B cell (primary cell): ENCODE measurements around the gene SLC43A2. TPM values are rescaled to one million over a fixed set of nuclear protein-coding genes. Genes with fewer than 3 reads are reported as not detected.

Source experiments
- ATAC-seq: fragments of 200-7000 bp; cut with Tn5 transposase; one replicate; pipeline ENCODE4 v1.10.0; 2021; ENCODE audit warnings: low read depth, mild to moderate bottlenecking, moderate number of reproducible peaks, moderate library complexity
- CTCF ChIA-PET: fragments of 350-600 bp; sonication (Branson Sonifier 250); formaldehyde crosslinking; loops from one replicate; lab custom pipeline; 2021; ENCODE audit warnings: antibody characterized with exemption, inconsistent platforms; lab: Charles Lee
- POLR2A ChIA-PET: fragments of 350-600 bp; sonication (Branson Sonifier 250); formaldehyde crosslinking; loops from one replicate; lab custom pipeline; 2021; ENCODE audit warnings: antibody characterized with exemption; lab: Charles Lee
- DNase-seq: peaks from one replicate; pipeline ENCODE4 v3.0.0; 2013
- H2AFZ ChIP-seq: 2 replicates; pipeline ENCODE4 v1.6.1; 2012; ENCODE audit warnings: mild to moderate bottlenecking, low read depth, low read length; ENCODE audit not compliant: insufficient read depth, poor library complexity, severe bottlenecking
- H3K27ac ChIP-seq, 2 donors: 1 replicate in 1 of 2; 2 replicates in 1 of 2; pipeline ENCODE4 v1.5.1; 2012 to 2013; ENCODE audit warnings: low read length in 2 of 2, mild to moderate bottlenecking in 2 of 2, moderate library complexity in 1 of 2
- H3K27me3 ChIP-seq, 4 experiments: fragments of 200-600 bp in 1 of 4; sonication (generic) in 1 of 4; replicated peaks in 1 of 4; 1 replicate in 2 of 4; 2 replicates in 2 of 4; pipeline versions ENCODE4 v1.6.1 to v1.7.0; 2013 to 2016; ENCODE audit warnings: low read length in 3 of 4, mild to moderate bottlenecking in 2 of 4, mixed read lengths in 1 of 4, moderate library complexity in 1 of 4; ENCODE audit not compliant: insufficient read depth in 4 of 4, control insufficient read depth in 3 of 4; ENCODE audit errors: control extremely low read depth in 1 of 4
- H3K36me3 ChIP-seq, 2 experiments: replicated peaks in 1 of 2; 1 replicate in 1 of 2; 2 replicates in 1 of 2; pipeline versions ENCODE4 v1.6.1 to v1.7.1; 2013; ENCODE audit warnings: low read length in 1 of 2; ENCODE audit not compliant: insufficient read depth in 2 of 2, control insufficient read depth in 1 of 2; ENCODE audit errors: control extremely low read depth in 1 of 2, extremely low read depth in 1 of 2
- H3K4me1 ChIP-seq, 2 donors: fragments of 200-600 bp in 1 of 2; sonication (generic) in 1 of 2; 1 replicate in 1 of 2; 2 replicates in 1 of 2; pipeline versions ENCODE4 v1.5.1 to v1.6.1; 2013 to 2017; ENCODE audit warnings: low read length in 2 of 2; ENCODE audit not compliant: control insufficient read depth in 2 of 2, insufficient read depth in 2 of 2
- H3K4me2 ChIP-seq: replicated peaks from 2 replicates; pipeline ENCODE3; 2012; ENCODE audit warnings: mild to moderate bottlenecking, low read depth, low read length; ENCODE audit not compliant: poor library complexity, severe bottlenecking
- H3K4me3 ChIP-seq, 5 experiments: fragments of 200-600 bp in 1 of 5; sonication (generic) in 1 of 5; 1 replicate in 3 of 5; 2 replicates in 2 of 5; pipeline versions ENCODE4 v1.5.1 to v1.7.0; 2011 to 2016; ENCODE audit warnings: low read length in 4 of 5, mild to moderate bottlenecking in 4 of 5, low read depth in 2 of 5, control low read depth in 1 of 5, moderate library complexity in 1 of 5; ENCODE audit not compliant: insufficient read depth in 1 of 5; ENCODE audit errors: control extremely low read depth in 1 of 5, extremely low read depth in 1 of 5
- H3K79me2 ChIP-seq: fragments of 200-600 bp; sonication (generic); one replicate; pipeline ENCODE4 v1.6.0; 2016; ENCODE audit warnings: low read length; ENCODE audit not compliant: control insufficient read depth, insufficient read depth
- H3K9ac ChIP-seq: fragments of 200-600 bp; sonication (generic); 2 replicates; pipeline ENCODE4 v1.6.1; 2017; ENCODE audit warnings: mild to moderate bottlenecking, low read length, moderate library complexity
- H3K9me3 ChIP-seq, 3 donors: one replicate each; pipeline versions ENCODE4 v1.6.1 to v1.7.1; 2013; ENCODE audit warnings: low read length in 2 of 3; ENCODE audit not compliant: control insufficient read depth in 2 of 3, insufficient read depth in 1 of 3; ENCODE audit errors: control extremely low read depth in 1 of 3
- H4K20me1 ChIP-seq: 2 replicates; pipeline ENCODE4 v1.6.0; 2012; ENCODE audit warnings: mild to moderate bottlenecking, low read length; ENCODE audit not compliant: insufficient read depth, control insufficient read depth, poor library complexity, severe bottlenecking
- H3K27ac Mint-ChIP-seq: one replicate; pipeline ENCODE4 v1.8.0; 2021; ENCODE audit warnings: mixed read lengths
- H3K27me3 Mint-ChIP-seq: one replicate; pipeline ENCODE4 v1.8.0; 2021; ENCODE audit warnings: mixed read lengths
- H3K4me1 Mint-ChIP-seq: one replicate; pipeline ENCODE4 v1.8.0; 2021; ENCODE audit warnings: mixed read lengths
- H3K4me3 Mint-ChIP-seq: one replicate; pipeline ENCODE4 v1.8.0; 2021; ENCODE audit warnings: mixed read lengths
- H3K9me3 Mint-ChIP-seq: one replicate; pipeline ENCODE4 v1.8.0; 2022; ENCODE audit warnings: mixed read lengths; ENCODE audit not compliant: insufficient read depth
- CTCF ChIP-seq: fragments of 200-600 bp; IDR thresholded peaks from one replicate; pipeline ENCODE4 v1.8.0; 2022; ENCODE audit warnings: antibody characterized with exemption, mild to moderate bottlenecking
- EZH2 ChIP-seq: IDR thresholded peaks from 2 replicates; pipeline ENCODE4 v1.6.1; 2012; ENCODE audit warnings: borderline replicate concordance, low read depth, mild to moderate bottlenecking, moderate library complexity, low read length; ENCODE audit not compliant: insufficient read depth, poor library complexity, severe bottlenecking
- WGBS: methylation state at CpG from one replicate; pipeline ENCODE4 v1.1.5; 2013; ENCODE audit warnings: missing lambda C conversion rate; ENCODE audit not compliant: insufficient coverage; 5-methylcytosine and 5-hydroxymethylcytosine counted together
- intact Hi-C: fragments of 100-400 bp; cut with micrococcal nuclease; formaldehyde crosslinking; loops from one replicate; pipeline ENCODE4 v1.10.0; 2022
- polyA plus RNA-seq: library from polyadenylated mRNA; depleted of rRNA; stranded (reverse); fragments of >200 nt; gene quantifications from 2 replicates; pipeline ENCODE4 v1.2.3, GENCODE V29; 2012
- total RNA-seq, 2 donors: library from RNA; stranded (reverse); fragments of 120-200 nt in 1 of 2; gene quantifications; 1 replicate in 1 of 2; 2 replicates in 1 of 2; pipeline versions ENCODE4 v1.2.3 to v1.2.4, GENCODE V29; 2013 to 2022

Gene SLC43A2
- total and polyA plus RNA-seq, 2 donors (not counting 1 experiment from before 2014, with no cell fraction given) = 26.2 to 204 TPM

DNA sequence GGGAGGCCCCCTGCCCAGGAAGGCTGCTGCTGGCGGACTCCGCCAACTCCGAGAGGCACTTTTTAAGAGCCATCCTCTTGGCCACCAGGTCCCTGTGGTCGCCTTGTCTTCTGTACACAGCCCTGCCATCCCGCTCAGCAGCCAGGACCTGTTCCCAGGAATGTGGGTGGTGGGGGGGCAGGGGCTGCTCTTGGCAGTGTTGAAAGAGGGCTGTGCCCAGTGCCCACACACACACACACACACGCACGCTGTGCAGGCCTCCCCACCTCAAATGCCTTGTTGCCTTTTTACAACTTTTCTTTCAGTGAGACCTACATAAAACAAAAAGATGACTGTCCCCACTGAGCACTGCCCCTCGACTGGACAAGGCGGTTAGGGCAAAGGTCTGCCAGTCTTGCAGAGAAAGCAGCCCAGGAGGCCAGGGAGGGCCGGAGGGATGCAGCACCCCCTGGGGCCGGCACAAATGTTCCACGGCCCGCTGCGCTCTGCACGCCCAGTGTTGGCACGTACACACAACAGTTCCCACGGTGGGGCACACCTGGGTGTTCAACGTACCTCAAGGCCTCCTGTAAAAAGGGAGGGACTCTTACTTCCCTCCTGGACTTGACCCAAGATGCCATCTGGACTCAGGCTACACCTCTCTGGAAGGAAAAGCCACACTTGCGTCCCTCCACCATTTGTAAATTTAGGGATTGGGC, 47.5 kb downstream of the SLC43A2 start:
- Histone ChIP-seq H3K9ac (no peak overlapping the region), H3K4me3 (no peak overlapping the region), H4K20me1 (no peaks in the 10 kb centered on the region), H3K27ac (no peak overlapping the region), H3K9me3 (no peaks in the 10 kb centered on the region), H3K4me2 (no peak overlapping the region), H3K4me1 (peaks cover 12 to 21% of the 10 kb centered on the region in 2 donors), H2AFZ (no peak overlapping the region), H3K36me3 (peaks cover 3 to 20% of the 10 kb centered on the region in 2 experiments), H3K27me3 (no peaks in the 10 kb centered on the region), H3K79me2 (no peaks in the 10 kb centered on the region)
- Mint-ChIP-seq H3K9me3 (no peaks in the 10 kb centered on the region), H3K27ac (peak overlapping the region; percentile 26), H3K27me3 (no peaks in the 10 kb centered on the region), H3K4me3 (no peak overlapping the region), H3K4me1 (peaks cover 15% of the 10 kb centered on the region)
- POLR2A ChIA-PET = interaction anchor here (0.7 kb wide), 1 partner anchor 560 kb away, joined by 3 read pairs; no protein-coding TSS in a partner anchor
- CTCF ChIA-PET = no interaction called here
- TF ChIP-seq CTCF (no peak), EZH2 (no peak)
- intact Hi-C loops = no loop called here
- WGBS = 92% methylated on average over 14 of the region's 19 CpGs
- DNase-seq = no peak
- no peak for ATAC-seq

GRCh38 chr17:1578029-1578428, 50.6 kb downstream of the SLC43A2 start:
- WGBS = 97% methylated on average over 9 of the region's 13 CpGs
- H3K4me1 Mint-ChIP-seq = peaks cover 17% of the 10 kb centered on the region
- intact Hi-C loops = no loop called here
- Histone ChIP-seq H3K9me3 (no peaks in the 10 kb centered on the region), H2AFZ (no peak overlapping the region), H3K27ac (peak overlapping the region; percentile 29 to 64), H3K4me2 (peak overlapping the region; percentile 60), H4K20me1 (peaks cover 5% of the 10 kb centered on the region), H3K36me3 (peaks cover 0 to 11% of the 10 kb centered on the region in 2 experiments), H3K79me2 (no peaks in the 10 kb centered on the region), H3K27me3 (no peaks in the 10 kb centered on the region), H3K4me1 (peaks cover 12 to 32% of the 10 kb centered on the region in 2 donors), H3K4me3 (no peak overlapping the region), H3K9ac (no peak overlapping the region)
- H3K27ac Mint-ChIP-seq = peak overlapping the region; percentile 86
- no peaks in the 10 kb centered on the region for H3K9me3 Mint-ChIP-seq
- POLR2A ChIA-PET = interaction anchor here (0.9 to 5.4 kb wide), 4 partner anchors 12 to 51 kb away, joined by 3 to 127 read pairs (median 6); partner anchors contain the start of gene SLC43A2
- no peaks in the 10 kb centered on the region for H3K27me3 Mint-ChIP-seq
- TF ChIP-seq EZH2 = no peak
- TF ChIP-seq CTCF = no peak
- CTCF ChIA-PET = interaction anchor here (1.2 to 9.7 kb wide), 3 partner anchors 14 to 51 kb away, joined by 3 to 326 read pairs (median 6); partner anchors contain the start of gene SLC43A2
- DNase-seq (no peak), ATAC-seq (no peak)
- no peak overlapping the region for H3K4me3 Mint-ChIP-seq
